Keratinocyte (primary cell): ENCODE measurements around the gene DACH1. TPM values are rescaled to one million over a fixed set of nuclear protein-coding genes. Genes with fewer than 3 reads are reported as not detected.

Experiments
- DNase-seq: peaks from one replicate; pipeline ENCODE4 v3.0.0-alpha.2; 2011; ENCODE audit warnings: low read depth, missing footprints, low spot score
- FAIRE-seq: peaks from 2 replicates; lab custom pipeline; 2011; peaks lifted over from hg19 to GRCh38; lab: Jason Lieb, UNC
- H2AFZ ChIP-seq: 2 replicates; pipeline ENCODE4 v1.6.0; 2012; ENCODE audit warnings: low read length, control low read depth, inconsistent platforms; ENCODE audit not compliant: control insufficient read depth
- H3K27ac ChIP-seq: 2 replicates; pipeline ENCODE4 v1.5.1; 2011; ENCODE audit warnings: low read length; ENCODE audit not compliant: control insufficient read depth, insufficient read depth
- H3K27me3 ChIP-seq: 3 replicates; pipeline ENCODE4 v1.6.0; 2011; ENCODE audit warnings: low read length; ENCODE audit not compliant: control insufficient read depth, insufficient read depth; ENCODE audit errors: extremely low read depth
- H3K36me3 ChIP-seq, 2 experiments: 2 replicates in 1 of 2; 3 replicates in 1 of 2; pipeline ENCODE4 v1.5.1; 2011; ENCODE audit warnings: low read length in 2 of 2, mild to moderate bottlenecking in 1 of 2; ENCODE audit not compliant: control insufficient read depth in 2 of 2, insufficient read depth in 2 of 2; ENCODE audit errors: extremely low read depth in 1 of 2
- H3K4me1 ChIP-seq: 3 replicates; pipeline ENCODE4 v1.5.1; 2011; ENCODE audit warnings: low read length; ENCODE audit not compliant: control insufficient read depth, insufficient read depth; ENCODE audit errors: extremely low read depth
- H3K4me2 ChIP-seq: 3 replicates; pipeline ENCODE4 v1.6.0; 2011; ENCODE audit warnings: low read depth, low read length; ENCODE audit not compliant: control insufficient read depth, insufficient read depth; ENCODE audit errors: extremely low read depth
- H3K4me3 ChIP-seq, 3 experiments: fragments of 200-600 bp in 1 of 3; sonication (generic) in 1 of 3; 2 replicates in 2 of 3; 3 replicates in 1 of 3; pipeline ENCODE4 v1.5.1; 2011 to 2016; ENCODE audit warnings: low read length in 3 of 3, mild to moderate bottlenecking in 3 of 3, control low read depth in 2 of 3, inconsistent platforms in 1 of 3, low read depth in 1 of 3, mixed read lengths in 1 of 3, mixed run types in 1 of 3, moderate library complexity in 1 of 3; ENCODE audit not compliant: control insufficient read depth in 2 of 3, insufficient read depth in 2 of 3; ENCODE audit errors: extremely low read depth in 1 of 3
- H3K79me2 ChIP-seq: 2 replicates; pipeline ENCODE4 v1.6.0; 2012; ENCODE audit warnings: low read length; ENCODE audit not compliant: control insufficient read depth, insufficient read depth
- H3K9ac ChIP-seq: 3 replicates; pipeline ENCODE4 v1.6.0; 2011; ENCODE audit warnings: low read length; ENCODE audit not compliant: control insufficient read depth, insufficient read depth; ENCODE audit errors: extremely low read depth
- H3K9me1 ChIP-seq: 3 replicates; pipeline ENCODE4 v1.6.0; 2011; ENCODE audit warnings: low read length; ENCODE audit not compliant: control insufficient read depth, insufficient read depth; ENCODE audit errors: extremely low read depth
- H3K9me3 ChIP-seq: 2 replicates; pipeline ENCODE4 v1.5.1; 2012; ENCODE audit warnings: low read depth, low read length; ENCODE audit not compliant: control insufficient read depth
- H4K20me1 ChIP-seq: 3 replicates; pipeline ENCODE4 v1.6.0; 2011; ENCODE audit warnings: low read length; ENCODE audit not compliant: control insufficient read depth, insufficient read depth; ENCODE audit errors: extremely low read depth
- CTCF ChIP-seq, 3 experiments: IDR thresholded peaks in 1 of 3; conservative IDR thresholded peaks in 1 of 3; optimal IDR thresholded peaks in 1 of 3; 2 replicates in 2 of 3; 3 replicates in 1 of 3; pipeline versions ENCODE3 to v1.5.1; 2011; ENCODE audit warnings: low read length in 3 of 3, mild to moderate bottlenecking in 3 of 3, moderate library complexity in 2 of 3, control low read depth in 1 of 3, inconsistent platforms in 1 of 3; ENCODE audit not compliant: insufficient read depth in 2 of 3; ENCODE audit errors: extremely low read depth in 1 of 3
- EZH2 ChIP-seq: IDR thresholded peaks from one replicate; pipeline ENCODE4 v1.6.1; 2012; ENCODE audit warnings: inconsistent platforms, mild to moderate bottlenecking, low read length, moderate library complexity
- dilution Hi-C: fragments of 300-500 bp; cut with MboI; formaldehyde crosslinking; loops from one replicate; pipeline ENCODE4 v1.7.0; 2020; ENCODE audit warnings: low sequenced_read_pairs; ENCODE audit not compliant: extremely low pct_ligation_motif_present
- polyA plus RNA-seq, 5 experiments: library from polyadenylated mRNA; depleted of rRNA in 3 of 5; stranded (reverse) in 3 of 5; stranded (forward) in 1 of 5; unstranded in 1 of 5; fragments of >200 nt; gene quantifications; 1 replicate in 1 of 5; 2 replicates in 3 of 5; 3 replicates in 1 of 5; pipeline versions ENCODE4 v1.2.1 to v1.2.3, GENCODE V29; 2011 to 2012; ENCODE audit warnings: missing spikeins in 2 of 5, low read depth in 1 of 5, low replicate concordance in 1 of 5

Gene DACH1
- polyA plus RNA-seq, 1 donor (not counting 4 experiments of a cell fraction or from before 2014, with no cell fraction given): not detected

GRCh38 chr13:71624653-71625600 is 242.1 kb downstream of the DACH1 start:
- no peaks in the 10 kb centered on the region for H4K20me1 ChIP-seq
- H3K79me2 ChIP-seq: no peaks in the 10 kb centered on the region
- DNase-seq (no peak), FAIRE-seq (no peak)
- no peaks in the 10 kb centered on the region for H3K9me1 ChIP-seq
- H3K4me3 ChIP-seq: no peak overlapping the region
- H3K9me3 ChIP-seq: no peaks in the 10 kb centered on the region
- H3K9ac ChIP-seq: no peak overlapping the region
- no peaks in the 10 kb centered on the region for H3K36me3 ChIP-seq
- no peak overlapping the region for H2AFZ ChIP-seq
- TF ChIP-seq CTCF (optimal IDR thresholded peaks at IDR 0.05 in 1 of 3, IDR thresholded peaks at IDR 0.05 in 1 of 3, conservative IDR thresholded peaks at IDR 0.05 in 1 of 3; ENCODE audit: extremely low read depth in 1 of 3, insufficient read depth in 2 of 3, low read length in 3 of 3) (no peak), EZH2 (no peak)
- dilution Hi-C loops: no loop called here
- no peak overlapping the region for H3K27ac ChIP-seq
- no peaks in the 10 kb centered on the region for H3K4me1 ChIP-seq
- no peaks in the 10 kb centered on the region for H3K27me3 ChIP-seq
- H3K4me2 ChIP-seq: no peak overlapping the region

GRCh38 chr13:71621174-71622124 is 245.6 kb downstream of the DACH1 start:
- DNase-seq: no peak
- Histone ChIP-seq H3K36me3 (no peaks in the 10 kb centered on the region), H3K27ac (no peak overlapping the region), H3K4me1 (no peaks in the 10 kb centered on the region), H3K4me3 (no peak overlapping the region), H3K9ac (no peak overlapping the region), H2AFZ (no peak overlapping the region), H3K27me3 (no peaks in the 10 kb centered on the region), H3K9me3 (no peaks in the 10 kb centered on the region), H4K20me1 (no peaks in the 10 kb centered on the region), H3K9me1 (no peaks in the 10 kb centered on the region), H3K79me2 (no peaks in the 10 kb centered on the region), H3K4me2 (no peak overlapping the region)
- dilution Hi-C loops: no loop called here
- TF ChIP-seq CTCF (optimal IDR thresholded peaks at IDR 0.05 in 1 of 3, IDR thresholded peaks at IDR 0.05 in 1 of 3, conservative IDR thresholded peaks at IDR 0.05 in 1 of 3; ENCODE audit: extremely low read depth in 1 of 3, insufficient read depth in 2 of 3, low read length in 3 of 3): no peak
- TF ChIP-seq EZH2: no peak
- no peak for FAIRE-seq
